Heart right ventricle (tissue), 16 donors: ENCODE data around the gene LITAF. TPM values are rescaled to one million over a fixed set of nuclear protein-coding genes. Genes with fewer than 3 reads are reported as not detected.
A peak's percentile ranks its signal among the peaks of the same experiment; 100 is the strongest.

Source experiments
- ATAC-seq, 8 donors: fragments of 200-7000 bp; cut with Tn5 transposase; one replicate each; pipeline ENCODE4 v1.9.1; 2020; ENCODE audit warnings: mild to moderate bottlenecking in 8 of 8, moderate library complexity in 8 of 8, moderate number of reproducible peaks in 1 of 8
- DNase-seq, 2 donors: peaks; one replicate each; pipeline ENCODE4 v3.0.0-alpha.2; 2020
- H3K27ac ChIP-seq, 10 donors: fragments of 200-600 bp; sonication (generic) in 2 of 10; one replicate each; pipeline versions ENCODE4 v1.5.0 to v1.8.0; 2020 to 2022; ENCODE audit warnings: mild to moderate bottlenecking in 3 of 10
- H3K27me3 ChIP-seq, 7 donors: fragments of 200-600 bp; one replicate each; pipeline ENCODE4 v1.8.0; 2021 to 2022; ENCODE audit warnings: mild to moderate bottlenecking in 2 of 7
- H3K36me3 ChIP-seq, 9 donors: fragments of 200-600 bp; sonication (generic) in 1 of 9; one replicate each; pipeline versions ENCODE4 v1.5.0 to v1.8.0; 2020 to 2022; ENCODE audit warnings: mild to moderate bottlenecking in 2 of 9
- H3K4me1 ChIP-seq, 9 donors: fragments of 200-600 bp; sonication (generic) in 1 of 9; one replicate each; pipeline versions ENCODE4 v1.5.0 to v1.8.0; 2020 to 2022; ENCODE audit warnings: mild to moderate bottlenecking in 4 of 9
- H3K4me3 ChIP-seq, 10 donors: fragments of 200-600 bp; sonication (generic) in 2 of 10; one replicate each; pipeline versions ENCODE4 v1.5.0 to v1.8.0; 2020 to 2022; ENCODE audit warnings: mild to moderate bottlenecking in 7 of 10, moderate library complexity in 2 of 10
- H3K9me3 ChIP-seq, 11 donors: fragments of 200-600 bp in 10 of 11; sonication (generic) in 2 of 11; one replicate each; pipeline versions ENCODE4 v1.5.0 to v1.8.0; 2013 to 2022; ENCODE audit warnings: mild to moderate bottlenecking in 2 of 11, control low read depth in 1 of 11, moderate library complexity in 1 of 11
- WGBS, 2 donors: extraction: QIAGEN DNeasy Blood & Tissue Kit; methylation state at CpG; one replicate each; pipeline ENCODE4 v1.1.7; 2013; ENCODE audit warnings: inconsistent platforms in 1 of 2; 5-methylcytosine and 5-hydroxymethylcytosine counted together
- intact Hi-C, 10 donors: fragments of 100-400 bp; cut with DNase I; formaldehyde crosslinking; loops; one replicate each; pipeline versions ENCODE4 v1.11.1 to v1.14.2; 2022
- polyA plus RNA-seq, 2 donors: library from polyadenylated mRNA; stranded (reverse); fragments of 200-250 nt; gene quantifications; one replicate each; pipeline ENCODE4 v1.2.3, GENCODE V29; 2013
- total RNA-seq, 10 donors: library from RNA; stranded (reverse); fragmentation: NEBNext Ultra II Directional in 3 of 10; extraction: Animal tissue kit (Norgen Biotek cat#: 25700) in 3 of 10; gene quantifications; one replicate each; pipeline versions ENCODE4 v1.2.1 to v1.2.4, GENCODE V29; 2021 to 2023
- TF ChIP-seq, protein P1 (sequence below), 9 donors: fragments of 200-600 bp; sonication (generic) in 2 of 9; IDR thresholded peaks; one replicate each; pipeline versions ENCODE4 v1.5.0 to v1.8.0; 2021 to 2022; ENCODE audit warnings: antibody characterized with exemption in 9 of 9, mild to moderate bottlenecking in 5 of 9, moderate library complexity in 1 of 9
- donor health status: Arrhythmogenic right ventricular cardiomyopathy.
- donor health status: ischemic (EF 13 %, LVEDD 7.1; RV severe dilation, severe dysfunction).
- donor health status: healthy with polysubstance abuse.
- donor health status: DM: no; HTN: yes; CAD: no.
- donor health status: DM: no; HTN: no; CAD: no.
- donor health status: ischemic (EF 25% LVEDD 6.9; RV normal size, moderate dysfunction).
- donor health status: ischemic (EF 25% LVEDD 5.7; RV mildly dilated, moderate dysfunction).
- donor health status: healthy.
- donor health status: DM: yes; HTN: yes; CAD: no.
- donor health status: Ischemic cardiomyopathy.
- donor health status: ischemic (EF 35%, LVEDD 5.7; RV mildly dilated, moderate dysfunction).
- donor health status: nonischemic (EF 11% LVEDD 7.7; RV severe dilation, severe dysfunction).
- donor health status: DM: yes; HTN: yes; CAD: no.
- donor health status: PGD.
- donor health status: ischemic (EF 29% LVEDD 5.4; RV normal size, mild dysfunction).
- donor health status: nonischemic (EF 23%, LVEDD 6.1; RV moderate dilation, normal function).

The LITAF gene
- total and polyA plus RNA-seq, 12 donors, result 13.3 to 96.9 (median 38.2) TPM

DNA sequence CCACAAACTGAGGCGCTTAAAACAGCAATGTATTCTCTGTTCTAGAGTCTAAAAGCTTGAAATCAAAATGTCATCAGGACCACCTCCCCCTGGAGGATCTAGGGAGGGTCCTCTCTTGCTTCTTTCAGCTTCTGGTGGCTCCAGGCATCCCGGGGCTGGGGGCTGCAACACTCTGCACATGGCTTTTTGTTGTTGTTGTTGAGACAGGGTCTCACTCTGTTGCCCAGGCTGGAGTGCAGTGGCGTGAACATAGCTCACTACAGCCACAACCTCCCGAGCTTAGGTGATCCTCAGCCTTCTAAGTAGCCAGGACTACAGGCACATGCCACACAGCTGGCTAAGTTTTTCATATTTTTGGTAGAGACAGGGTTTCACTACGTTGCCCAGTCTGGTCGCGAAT is 44.5 kb upstream of the LITAF start:
- H3K9me3 ChIP-seq, result no peaks in the 10 kb centered on the region
- peaks cover 0 to 51% (median 9%) of the 10 kb centered on the region in 9 donors for H3K4me1 ChIP-seq
- intact Hi-C loops, result loop anchor here in 1 of 10 donors (10.0 kb wide), 1 partner anchor 96 kb away; no protein-coding TSS in a partner anchor
- WGBS, 2 donors, result 90 to 94% methylated on average over 7 of the region's 7 CpGs
- no peaks in the 10 kb centered on the region for H3K27me3 ChIP-seq
- no peak overlapping the region for H3K4me3 ChIP-seq
- ATAC-seq, result no peak
- H3K36me3 ChIP-seq, result no peaks in the 10 kb centered on the region
- no peak overlapping the region for H3K27ac ChIP-seq
- TF ChIP-seq, protein P1, sequence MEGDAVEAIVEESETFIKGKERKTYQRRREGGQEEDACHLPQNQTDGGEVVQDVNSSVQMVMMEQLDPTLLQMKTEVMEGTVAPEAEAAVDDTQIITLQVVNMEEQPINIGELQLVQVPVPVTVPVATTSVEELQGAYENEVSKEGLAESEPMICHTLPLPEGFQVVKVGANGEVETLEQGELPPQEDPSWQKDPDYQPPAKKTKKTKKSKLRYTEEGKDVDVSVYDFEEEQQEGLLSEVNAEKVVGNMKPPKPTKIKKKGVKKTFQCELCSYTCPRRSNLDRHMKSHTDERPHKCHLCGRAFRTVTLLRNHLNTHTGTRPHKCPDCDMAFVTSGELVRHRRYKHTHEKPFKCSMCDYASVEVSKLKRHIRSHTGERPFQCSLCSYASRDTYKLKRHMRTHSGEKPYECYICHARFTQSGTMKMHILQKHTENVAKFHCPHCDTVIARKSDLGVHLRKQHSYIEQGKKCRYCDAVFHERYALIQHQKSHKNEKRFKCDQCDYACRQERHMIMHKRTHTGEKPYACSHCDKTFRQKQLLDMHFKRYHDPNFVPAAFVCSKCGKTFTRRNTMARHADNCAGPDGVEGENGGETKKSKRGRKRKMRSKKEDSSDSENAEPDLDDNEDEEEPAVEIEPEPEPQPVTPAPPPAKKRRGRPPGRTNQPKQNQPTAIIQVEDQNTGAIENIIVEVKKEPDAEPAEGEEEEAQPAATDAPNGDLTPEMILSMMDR (IDR thresholded peaks at IDR 0.05), result no peak
- DNase-seq, result no peak

GRCh38 chr16:11630768-11631056 is 44.0 kb upstream of the LITAF start:
- ATAC-seq (no peak), DNase-seq (no peak)
- intact Hi-C loops, result loop anchor here in 1 of 10 donors (10.0 kb wide), 1 partner anchor 96 kb away; no protein-coding TSS in a partner anchor
- Histone ChIP-seq H3K4me1 (peaks cover 0 to 56% (median 9%) of the 10 kb centered on the region in 9 donors), H3K27ac (no peak overlapping the region), H3K4me3 (no peak overlapping the region), H3K36me3 (no peaks in the 10 kb centered on the region), H3K9me3 (no peaks in the 10 kb centered on the region), H3K27me3 (no peaks in the 10 kb centered on the region)
- WGBS, 2 donors, result 92 to 94% methylated on average over 6 of the region's 6 CpGs
- TF ChIP-seq, protein P1 (IDR thresholded peaks at IDR 0.05), result no peak

- no peak for DNase-seq
- Histone ChIP-seq H3K27ac (peak overlapping the region in 6 of 10 donors; percentile 62 to 87 (median 69)), H3K9me3 (no peaks in the 10 kb centered on the region), H3K36me3 (no peaks in the 10 kb centered on the region), H3K27me3 (no peaks in the 10 kb centered on the region), H3K4me1 (peaks cover 0 to 61% (median 9%) of the 10 kb centered on the region in 9 donors), H3K4me3 (no peak overlapping the region)
- TF ChIP-seq, protein P1 (IDR thresholded peaks at IDR 0.05), result no peak
- intact Hi-C loops, result loop anchor here in 1 of 10 donors (10.0 kb wide), 1 partner anchor 95 kb away; no protein-coding TSS in a partner anchor
- no peak for ATAC-seq
- 93 to 95% methylated on average over 12 of the region's 12 CpGs for WGBS, 2 donors
These were observed 43.5 kb upstream of the LITAF start for GRCh38 chr16:11630046-11630767.

GRCh38 chr16:11629071-11630030 is 42.6 kb upstream of the LITAF start:
- no peaks in the 10 kb centered on the region for H3K36me3 ChIP-seq
- H3K27me3 ChIP-seq, result no peaks in the 10 kb centered on the region
- H3K4me3 ChIP-seq, result no peak overlapping the region
- TF ChIP-seq, protein P1 (IDR thresholded peaks at IDR 0.05), result no peak
- 76 to 80% methylated on average over 23 of the region's 23 CpGs for WGBS, 2 donors
- peak in 1 of 2 donors; percentile 48 for DNase-seq
- H3K4me1 ChIP-seq, result peaks cover 0 to 68% (median 9%) of the 10 kb centered on the region in 9 donors
- H3K27ac ChIP-seq, result peak overlapping the region in 8 of 10 donors; percentile 29 to 87 (median 64)
- intact Hi-C loops, result loop anchor here in 1 of 10 donors (10.0 kb wide), 1 partner anchor 95 kb away; no protein-coding TSS in a partner anchor
- peak in 7 of 8 donors; percentile 16 to 71 (median 47) for ATAC-seq
- H3K9me3 ChIP-seq, result no peaks in the 10 kb centered on the region
